ENCODE measurements around the gene PPAN. TPM values are rescaled to one million over a fixed set of nuclear protein-coding genes. Genes with fewer than 3 reads are reported as not detected.

PPAN gene
- total RNA-seq, 5 donors from 2014 or later (not counting 1 experiment from before 2014, with no cell fraction given) = 89.3 to 140 (median 123) TPM

- 70% methylated on average over 19 of the region's 19 CpGs for WGBS (ENCODE audit: insufficient coverage)
- Histone ChIP-seq H3K27me3 (replicated peaks in 1 of 2; ENCODE audit: control insufficient read depth in 2 of 2, extremely low read depth in 1 of 2, insufficient read depth in 2 of 2, low read length in 1 of 2) (no peaks in the 10 kb centered on the region), H3K36me3 (ENCODE audit: control insufficient read depth in 2 of 2, extremely low read depth in 1 of 2, insufficient read depth in 1 of 2, low read length in 1 of 2) (peaks cover 31 to 74% of the 10 kb centered on the region in 2 donors), H3K9me3 (no peaks in the 10 kb centered on the region), H3K4me3 (ENCODE audit: control insufficient read depth in 1 of 2, extremely low read depth in 1 of 2, low read length in 1 of 2) (peak overlapping the region in 1 of 2 donors; percentile 21), H3K4me1 (ENCODE audit: control insufficient read depth in 1 of 2, extremely low read depth in 1 of 2, insufficient read depth in 2 of 2, low read length in 2 of 2) (peaks cover 6 to 94% of the 10 kb centered on the region in 2 experiments), H3K27ac (ENCODE audit: low read length) (peak overlapping the region; percentile 81)
- Mint-ChIP-seq H3K4me1 (peaks cover 32 to 52% (median 42%) of the 10 kb centered on the region in 3 donors), H3K36me3 (peaks cover 35% of the 10 kb centered on the region), H3K27me3 (no peaks in the 10 kb centered on the region), H3K27ac (peak overlapping the region; percentile 86 to 89), H3K9me3 (no peaks in the 10 kb centered on the region), H3K4me3 (peak overlapping the region in 1 of 3 donors; percentile 61)
- DNase-seq (peak in 2 of 35 experiments; percentile 25 to 42), ATAC-seq (replicated peaks in 1 of 4) (peak in 3 of 4 experiments; percentile 1 to 3 (median 2))
- POLR2A ChIA-PET = no interaction called here
- CTCF ChIA-PET = interaction anchor here (0.5 to 2.5 kb wide), 6 partner anchors 9 to 335 kb away, joined by 3 to 16 read pairs (median 4); no protein-coding TSS in a partner anchor
These were observed 7.4 kb downstream of the PPAN start for GRCh38 chr19:10113592-10113963.

GRCh38 chr19:10113964-10114650 is 7.9 kb downstream of the PPAN start:
- H3K36me3 Mint-ChIP-seq = peaks cover 35% of the 10 kb centered on the region
- ATAC-seq (replicated peaks in 1 of 4) (no peak), DNase-seq (peak in 2 of 35 experiments; percentile 16 to 27)
- peak overlapping the region in 1 of 2 donors; percentile 89 for H3K27ac Mint-ChIP-seq
- Histone ChIP-seq H3K9me3 (no peaks in the 10 kb centered on the region), H3K4me3 (ENCODE audit: control insufficient read depth in 1 of 2, extremely low read depth in 1 of 2, low read length in 1 of 2) (no peak overlapping the region), H3K36me3 (ENCODE audit: control insufficient read depth in 2 of 2, extremely low read depth in 1 of 2, insufficient read depth in 1 of 2, low read length in 1 of 2) (peaks cover 29 to 74% of the 10 kb centered on the region in 2 donors), H3K27ac (ENCODE audit: low read length) (peak overlapping the region; percentile 81), H3K27me3 (replicated peaks in 1 of 2; ENCODE audit: control insufficient read depth in 2 of 2, extremely low read depth in 1 of 2, insufficient read depth in 2 of 2, low read length in 1 of 2) (no peaks in the 10 kb centered on the region), H3K4me1 (ENCODE audit: control insufficient read depth in 1 of 2, extremely low read depth in 1 of 2, insufficient read depth in 2 of 2, low read length in 2 of 2) (peaks cover 11 to 98% of the 10 kb centered on the region in 2 experiments)
- no peak overlapping the region for H3K4me3 Mint-ChIP-seq
- H3K9me3 Mint-ChIP-seq = no peaks in the 10 kb centered on the region
- no peaks in the 10 kb centered on the region for H3K27me3 Mint-ChIP-seq
- ChIA-PET POLR2A (interaction anchor here in 1 of 2 donors (0.8 kb wide), 1 partner anchor 29 kb away, joined by 5 read pairs; no protein-coding TSS in a partner anchor), CTCF (interaction anchor here (0.6 to 1.7 kb wide), 3 partner anchors 10 to 607 kb away, joined by 3 to 10 read pairs (median 3); no protein-coding TSS in a partner anchor)
- 92% methylated on average over 39 of the region's 43 CpGs for WGBS (ENCODE audit: insufficient coverage)
- H3K4me1 Mint-ChIP-seq = peaks cover 36 to 57% (median 46%) of the 10 kb centered on the region in 3 donors

- H3K4me3 Mint-ChIP-seq = no peak overlapping the region
These were observed 8.7 kb downstream of the PPAN start for GRCh38 chr19:10114651-10115391.

GRCh38 chr19:10115392-10116084 is 9.4 kb downstream of the PPAN start:
- Histone ChIP-seq H3K4me3 (ENCODE audit: control insufficient read depth in 1 of 2, extremely low read depth in 1 of 2, low read length in 1 of 2) (no peak overlapping the region), H3K27me3 (replicated peaks in 1 of 2; ENCODE audit: control insufficient read depth in 2 of 2, extremely low read depth in 1 of 2, insufficient read depth in 2 of 2, low read length in 1 of 2) (no peaks in the 10 kb centered on the region), H3K36me3 (ENCODE audit: control insufficient read depth in 2 of 2, extremely low read depth in 1 of 2, insufficient read depth in 1 of 2, low read length in 1 of 2) (peaks cover 20 to 59% of the 10 kb centered on the region in 2 donors), H3K9me3 (no peaks in the 10 kb centered on the region), H3K27ac (ENCODE audit: low read length) (no peak overlapping the region), H3K4me1 (ENCODE audit: control insufficient read depth in 1 of 2, extremely low read depth in 1 of 2, insufficient read depth in 2 of 2, low read length in 2 of 2) (peaks cover 12 to 95% of the 10 kb centered on the region in 2 experiments)
- Mint-ChIP-seq H3K36me3 (peaks cover 26% of the 10 kb centered on the region), H3K4me1 (peaks cover 40 to 61% (median 52%) of the 10 kb centered on the region in 3 donors), H3K27me3 (no peaks in the 10 kb centered on the region), H3K9me3 (no peaks in the 10 kb centered on the region), H3K27ac (no peak overlapping the region), H3K4me3 (no peak overlapping the region)
- ATAC-seq (replicated peaks in 1 of 4) (no peak), DNase-seq (no peak)
- 90% methylated on average over 35 of the region's 45 CpGs for WGBS (ENCODE audit: insufficient coverage)
- CTCF ChIA-PET = interaction anchor here (0.6 to 2.1 kb wide), 4 partner anchors 9 to 132 kb away, joined by 3 to 5 read pairs (median 4); partner anchors contain the start of gene PPAN (in 1 of the 2)
- POLR2A ChIA-PET = interaction anchor here (0.5 to 0.6 kb wide), 3 partner anchors 27 to 643 kb away, joined by 3 to 8 read pairs (median 4); no protein-coding TSS in a partner anchor

More at GRCh38 chr19:10114651-10115391, 8.7 kb downstream of the PPAN start:
- Mint-ChIP-seq H3K9me3 (no peaks in the 10 kb centered on the region), H3K27me3 (no peaks in the 10 kb centered on the region), H3K4me1 (peaks cover 41 to 61% (median 50%) of the 10 kb centered on the region in 3 donors), H3K36me3 (peaks cover 31% of the 10 kb centered on the region), H3K27ac (peak overlapping the region in 1 of 2 donors; percentile 28)
- Histone ChIP-seq H3K9me3 (no peaks in the 10 kb centered on the region), H3K27ac (ENCODE audit: low read length) (no peak overlapping the region), H3K27me3 (replicated peaks in 1 of 2; ENCODE audit: control insufficient read depth in 2 of 2, extremely low read depth in 1 of 2, insufficient read depth in 2 of 2, low read length in 1 of 2) (no peaks in the 10 kb centered on the region), H3K4me3 (ENCODE audit: control insufficient read depth in 1 of 2, extremely low read depth in 1 of 2, low read length in 1 of 2) (no peak overlapping the region), H3K4me1 (ENCODE audit: control insufficient read depth in 1 of 2, extremely low read depth in 1 of 2, insufficient read depth in 2 of 2, low read length in 2 of 2) (peaks cover 12 to 95% of the 10 kb centered on the region in 2 experiments), H3K36me3 (ENCODE audit: control insufficient read depth in 2 of 2, extremely low read depth in 1 of 2, insufficient read depth in 1 of 2, low read length in 1 of 2) (peaks cover 22 to 66% of the 10 kb centered on the region in 2 donors)
- POLR2A ChIA-PET = interaction anchor here in 1 of 2 donors (0.5 to 0.8 kb wide), 2 partner anchors 28 kb away, joined by 5 to 8 read pairs; no protein-coding TSS in a partner anchor
- ATAC-seq (replicated peaks in 1 of 4) (no peak), DNase-seq (no peak)
- 82% methylated on average over 23 of the region's 26 CpGs for WGBS (ENCODE audit: insufficient coverage)
- CTCF ChIA-PET = interaction anchor here in 1 of 2 donors (0.6 to 1.0 kb wide), 2 partner anchors 19 to 607 kb away, joined by 3 read pairs; no protein-coding TSS in a partner anchor

GRCh38 chr19:10116085-10116865 is 10.1 kb downstream of the PPAN start:
- Histone ChIP-seq H3K4me3 (ENCODE audit: control insufficient read depth in 1 of 2, extremely low read depth in 1 of 2, low read length in 1 of 2) (no peak overlapping the region), H3K9me3 (no peaks in the 10 kb centered on the region), H3K27ac (ENCODE audit: low read length) (no peak overlapping the region), H3K36me3 (ENCODE audit: control insufficient read depth in 2 of 2, extremely low read depth in 1 of 2, insufficient read depth in 1 of 2, low read length in 1 of 2) (peaks cover 20 to 52% of the 10 kb centered on the region in 2 donors), H3K4me1 (ENCODE audit: control insufficient read depth in 1 of 2, extremely low read depth in 1 of 2, insufficient read depth in 2 of 2, low read length in 2 of 2) (peaks cover 12 to 87% of the 10 kb centered on the region in 2 experiments), H3K27me3 (replicated peaks in 1 of 2; ENCODE audit: control insufficient read depth in 2 of 2, extremely low read depth in 1 of 2, insufficient read depth in 2 of 2, low read length in 1 of 2) (no peaks in the 10 kb centered on the region)
- no peak overlapping the region for H3K4me3 Mint-ChIP-seq
- H3K9me3 Mint-ChIP-seq = no peaks in the 10 kb centered on the region
- ChIA-PET CTCF (interaction anchor here (0.6 to 2.1 kb wide), 4 partner anchors 10 to 131 kb away, joined by 3 to 5 read pairs (median 4); partner anchors contain the start of gene PPAN (in 1 of the 2)), POLR2A (interaction anchor here (0.6 kb wide), 2 partner anchors 96 to 642 kb away, joined by 3 to 4 read pairs; no protein-coding TSS in a partner anchor)
- 84% methylated on average over 25 of the region's 35 CpGs for WGBS (ENCODE audit: insufficient coverage)
- DNase-seq = peak in 1 of 35 experiments; percentile 14
- H3K27ac Mint-ChIP-seq = peak overlapping the region in 1 of 2 donors; percentile 55
- no peak for ATAC-seq (replicated peaks in 1 of 4)
- H3K36me3 Mint-ChIP-seq = peaks cover 23% of the 10 kb centered on the region
- H3K27me3 Mint-ChIP-seq = no peaks in the 10 kb centered on the region
- peaks cover 36 to 59% (median 50%) of the 10 kb centered on the region in 3 donors for H3K4me1 Mint-ChIP-seq

All from T-cell (primary cell).